GM18870 (cell line): ENCODE data around the gene NUP98.
A peak's percentile ranks its signal among the peaks of the same experiment; 100 is the strongest.
"Not testable (repeated sequence)": the region's sequence is repeated elsewhere in the genome, so short reads cannot be mapped to it uniquely, and the experiment has no call there.

ENCODE experiments used
- ATAC-seq: cut with Tn5 transposase; IDR thresholded peaks from one replicate; pipeline ENCODE4 v1.9.1; 2021; ENCODE audit warnings: moderate library complexity; ENCODE audit not compliant: unreplicated experiment

NUP98 gene

GRCh38 chr11:3827434-3828186 is 30.3 kb upstream of the NUP98 start:
- no peak for ATAC-seq

GRCh38 chr11:3826721-3827120 is 29.4 kb upstream of the NUP98 start:
- ATAC-seq = no peak

GRCh38 chr11:3825473-3826154 is 28.3 kb upstream of the NUP98 start:
- ATAC-seq = no peak

GRCh38 chr11:3824714-3825472 is 27.5 kb upstream of the NUP98 start:
- ATAC-seq = no peak

GRCh38 chr11:3823762-3824506 is 26.6 kb upstream of the NUP98 start:
- no peak for ATAC-seq

GRCh38 chr11:3823303-3823702 is 25.9 kb upstream of the NUP98 start:
- ATAC-seq = no peak

- no peak for ATAC-seq
These were observed 25.0 kb upstream of the NUP98 start for GRCh38 chr11:3822312-3822711.

- ATAC-seq = no peak
These were observed 23.6 kb upstream of the NUP98 start for GRCh38 chr11:3820971-3821370.

GRCh38 chr11:3817181-3817800 is 19.9 kb upstream of the NUP98 start:
- ATAC-seq = no peak

GRCh38 chr11:3816673-3817072 is 19.3 kb upstream of the NUP98 start:
- no peak for ATAC-seq

- no peak for ATAC-seq
These were observed 18.5 kb upstream of the NUP98 start for GRCh38 chr11:3815845-3816244.

GRCh38 chr11:3814832-3815231 is 17.5 kb upstream of the NUP98 start:
- not testable (repeated sequence) for ATAC-seq

- no peak for ATAC-seq
These were observed 13.6 kb upstream of the NUP98 start for GRCh38 chr11:3810951-3811350.

- ATAC-seq = no peak
These were observed 13.1 kb upstream of the NUP98 start for GRCh38 chr11:3810446-3810845.

- no peak for ATAC-seq
These were observed 12.2 kb upstream of the NUP98 start for GRCh38 chr11:3809624-3809928.

- ATAC-seq = peak; percentile 78
These were observed 11.7 kb upstream of the NUP98 start for GRCh38 chr11:3808861-3809623.

- ATAC-seq = no peak
These were observed 10.8 kb upstream of the NUP98 start, which contains the start of gene PGAP2 for GRCh38 chr11:3807909-3808860. PGAP2 (plus strand) TSS chr11:3808560; CDS start chr11:3811260, 2,700 bp downstream.

- no peak for ATAC-seq
These were observed 6.6 kb upstream of the NUP98 start for GRCh38 chr11:3803726-3804495.
